AG09309 (cell line): ENCODE results near the gene METTL22.

Experiments used
- DNase-seq: peaks from one replicate; pipeline ENCODE4 v3.0.0-alpha.2; 2010; ENCODE audit warnings: low read depth
- H3K4me3 ChIP-seq: 2 replicates; pipeline ENCODE4 v1.5.1; 2011; ENCODE audit warnings: mild to moderate bottlenecking, low read depth, low read length, moderate library complexity; ENCODE audit not compliant: control insufficient read depth
- TF ChIP-seq, protein P1 (sequence below): IDR thresholded peaks from 2 replicates; pipeline ENCODE4 v1.5.1; 2011; ENCODE audit warnings: mild to moderate bottlenecking, low read depth, low read length, inconsistent platforms; ENCODE audit not compliant: insufficient read depth, control insufficient read depth; ENCODE audit errors: missing control alignments

Gene METTL22

DNA sequence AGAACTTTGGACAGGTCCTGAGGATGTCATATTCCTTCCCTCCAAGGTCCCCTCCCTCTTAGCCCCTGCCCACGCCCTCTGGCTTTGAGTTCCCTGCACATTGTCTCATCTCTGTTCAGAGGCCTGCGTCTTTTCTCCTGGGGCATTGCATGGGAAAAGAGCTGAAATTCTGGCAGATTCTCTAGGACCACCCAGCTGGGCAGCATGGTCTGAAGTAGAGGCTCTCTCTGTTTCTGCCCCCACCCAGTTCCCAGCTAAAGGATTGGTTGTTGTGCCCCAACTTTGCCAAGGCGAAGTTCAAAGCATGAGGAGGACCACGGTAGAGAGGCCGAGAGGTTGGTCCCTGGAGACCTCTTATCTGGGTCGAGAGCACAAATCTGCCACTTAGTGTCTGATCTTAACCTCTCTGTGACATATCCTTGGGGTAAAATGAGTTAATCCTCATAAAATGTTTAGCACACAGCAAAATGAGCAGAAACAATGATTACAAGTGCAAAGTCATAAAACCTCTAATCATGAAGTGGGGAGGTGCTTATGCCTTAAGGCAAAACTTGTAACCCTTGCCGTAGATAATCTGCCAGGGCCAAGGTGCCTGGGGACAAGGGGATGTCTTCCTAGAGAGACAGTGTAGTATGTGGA is 55.4 kb downstream of the METTL22 start:
- no peak for DNase-seq
- H3K4me3 ChIP-seq: no peak overlapping the region
- TF ChIP-seq, protein P1, sequence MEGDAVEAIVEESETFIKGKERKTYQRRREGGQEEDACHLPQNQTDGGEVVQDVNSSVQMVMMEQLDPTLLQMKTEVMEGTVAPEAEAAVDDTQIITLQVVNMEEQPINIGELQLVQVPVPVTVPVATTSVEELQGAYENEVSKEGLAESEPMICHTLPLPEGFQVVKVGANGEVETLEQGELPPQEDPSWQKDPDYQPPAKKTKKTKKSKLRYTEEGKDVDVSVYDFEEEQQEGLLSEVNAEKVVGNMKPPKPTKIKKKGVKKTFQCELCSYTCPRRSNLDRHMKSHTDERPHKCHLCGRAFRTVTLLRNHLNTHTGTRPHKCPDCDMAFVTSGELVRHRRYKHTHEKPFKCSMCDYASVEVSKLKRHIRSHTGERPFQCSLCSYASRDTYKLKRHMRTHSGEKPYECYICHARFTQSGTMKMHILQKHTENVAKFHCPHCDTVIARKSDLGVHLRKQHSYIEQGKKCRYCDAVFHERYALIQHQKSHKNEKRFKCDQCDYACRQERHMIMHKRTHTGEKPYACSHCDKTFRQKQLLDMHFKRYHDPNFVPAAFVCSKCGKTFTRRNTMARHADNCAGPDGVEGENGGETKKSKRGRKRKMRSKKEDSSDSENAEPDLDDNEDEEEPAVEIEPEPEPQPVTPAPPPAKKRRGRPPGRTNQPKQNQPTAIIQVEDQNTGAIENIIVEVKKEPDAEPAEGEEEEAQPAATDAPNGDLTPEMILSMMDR: no peak

DNA sequence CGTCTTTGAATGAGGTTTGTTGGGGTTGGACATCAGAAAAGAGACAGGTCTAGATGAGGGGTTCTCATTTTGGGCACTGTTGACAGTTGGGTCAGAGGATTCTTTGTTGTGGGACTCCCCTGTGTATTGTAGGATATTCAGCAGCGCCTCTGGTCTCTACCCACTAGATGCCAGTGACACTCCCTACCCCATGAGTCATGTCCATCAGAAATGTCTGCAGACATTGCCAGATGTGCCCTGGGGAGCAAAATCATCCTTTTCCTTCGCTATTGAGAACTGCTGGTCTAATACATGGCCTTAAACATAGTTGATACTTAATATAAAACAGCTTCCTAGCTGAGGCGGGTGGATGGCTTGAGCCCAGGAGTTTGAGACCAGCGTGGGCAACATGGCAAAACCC is 56.0 kb downstream of the METTL22 start:
- no peak for DNase-seq
- H3K4me3 ChIP-seq: no peak overlapping the region
- TF ChIP-seq, protein P1: no peak

DNA sequence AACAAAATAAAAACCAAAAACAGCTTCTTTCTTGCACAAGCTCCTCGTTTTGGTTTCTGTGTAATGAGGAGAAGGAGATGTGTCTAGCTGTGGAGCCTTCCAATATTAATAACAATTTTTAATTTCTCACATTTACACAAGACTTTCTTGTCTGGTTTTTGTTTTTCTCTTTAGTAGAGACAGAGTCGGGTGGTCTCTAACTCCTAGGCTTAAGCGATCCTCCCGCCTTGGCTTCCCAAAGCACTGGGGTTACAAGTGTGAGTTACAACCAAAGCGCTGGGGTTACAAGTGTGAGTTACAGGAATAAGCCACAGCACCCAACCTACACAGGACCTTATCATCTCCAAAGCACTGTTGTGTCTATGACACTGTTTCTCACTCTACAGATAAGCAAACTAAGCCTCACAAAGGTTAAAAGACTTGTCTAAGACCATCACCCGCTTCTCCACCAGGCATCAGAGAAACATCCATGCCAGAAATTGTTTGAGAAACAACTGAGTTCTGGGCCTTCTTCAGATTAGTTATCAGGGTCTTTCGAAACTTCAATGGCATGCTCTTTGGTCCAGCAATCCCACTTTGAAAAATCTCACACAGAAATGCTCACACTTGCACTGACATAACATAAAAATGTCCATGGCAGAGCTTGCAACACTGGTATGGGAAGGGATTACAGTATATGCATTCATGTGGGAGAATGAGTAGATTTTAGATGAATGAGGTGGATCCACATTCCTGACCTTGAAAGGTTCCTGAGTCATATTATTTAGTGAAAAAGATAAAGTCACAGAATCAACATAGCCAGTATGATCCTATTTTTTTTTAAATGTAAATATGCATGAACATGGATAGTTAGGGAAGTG is 56.8 kb downstream of the METTL22 start:
- H3K4me3 ChIP-seq: no peak overlapping the region
- TF ChIP-seq, protein P1: no peak
- peak; percentile 21 for DNase-seq

DNA sequence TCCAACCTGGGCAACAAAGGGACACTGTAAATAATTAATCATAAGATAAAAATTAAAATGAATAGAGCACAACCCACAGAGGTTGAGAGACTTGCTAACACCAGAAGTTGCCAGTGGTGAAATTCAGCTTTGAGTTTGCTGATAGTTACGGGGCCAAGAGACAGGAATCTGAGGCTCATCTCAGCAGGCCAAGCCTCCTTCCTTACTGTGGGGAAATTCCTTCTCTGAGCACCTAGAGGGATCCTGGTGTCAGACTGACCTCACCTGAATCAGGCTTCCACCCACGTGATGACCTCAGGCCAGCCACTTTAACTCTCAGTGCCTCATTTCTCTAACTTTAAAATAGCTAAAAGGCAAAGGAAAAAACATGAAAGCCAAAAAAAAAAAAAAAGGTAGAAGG is 57.7 kb downstream of the METTL22 start:
- TF ChIP-seq, protein P1: no peak

DNA sequence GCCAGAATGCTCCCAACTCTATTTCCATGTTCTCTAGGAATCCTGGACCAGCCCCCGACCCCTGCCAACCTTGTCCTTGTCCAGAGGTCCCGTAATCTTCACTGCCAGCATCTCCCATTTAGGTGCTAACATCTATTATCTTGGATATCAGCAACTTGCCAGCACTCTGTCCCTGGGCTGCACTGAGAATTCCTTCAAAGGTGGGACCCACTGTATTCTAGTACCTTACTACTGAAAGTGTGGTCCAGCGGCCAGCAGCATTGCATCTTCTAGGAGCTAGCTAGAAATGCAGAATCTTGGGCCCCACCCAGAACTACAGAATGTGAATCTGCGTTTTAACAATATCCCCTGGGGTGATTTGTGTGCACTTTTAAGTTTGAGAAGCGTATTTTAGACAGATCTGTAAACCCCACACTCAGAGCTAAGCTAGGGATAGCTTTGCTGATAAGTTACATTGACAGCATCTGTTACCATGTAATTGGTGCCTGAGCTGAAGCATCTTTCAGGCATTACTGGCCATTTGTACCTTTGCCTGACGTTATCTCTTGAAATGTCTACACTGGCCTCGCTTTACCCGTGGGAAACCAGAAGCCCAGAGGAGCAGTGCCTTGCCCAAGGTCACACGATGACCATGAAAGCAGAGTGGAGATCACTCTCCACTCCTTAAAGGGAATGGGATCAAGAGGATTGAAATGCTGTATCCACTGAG is 61.2 kb downstream of the METTL22 start:
- DNase-seq: no peak
- H3K4me3 ChIP-seq: no peak overlapping the region
- TF ChIP-seq, protein P1: no peak

More for the DNA sequence above, 57.7 kb downstream of the METTL22 start:
- no peak overlapping the region for H3K4me3 ChIP-seq
- DNase-seq: no peak

DNA sequence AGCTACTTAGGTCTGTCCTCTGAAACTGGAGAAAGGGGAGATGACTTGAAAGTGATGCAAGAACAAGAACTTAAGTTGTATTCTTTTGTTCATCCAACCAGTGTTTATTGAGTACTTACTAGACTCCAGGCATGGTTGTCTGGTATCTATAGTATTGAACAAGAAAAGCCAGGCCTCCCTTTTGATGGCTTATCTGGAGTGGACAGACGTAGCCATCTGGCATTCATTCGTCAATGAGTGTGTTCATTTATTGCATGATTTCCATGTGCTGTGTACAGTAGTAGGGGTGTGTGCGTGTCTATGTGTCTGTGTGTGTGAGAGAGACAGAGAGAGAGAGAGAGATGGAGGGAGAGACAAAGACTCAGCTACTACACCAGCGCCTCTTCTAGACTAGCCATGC is 62.1 kb downstream of the METTL22 start:
- DNase-seq: no peak
- TF ChIP-seq, protein P1: no peak
- H3K4me3 ChIP-seq: no peak overlapping the region
